HCT116 (cell line): Measurements from ENCODE around the gene PISD. TPM values are rescaled to one million over a fixed set of nuclear protein-coding genes. Genes with fewer than 3 reads are reported as not detected.

Source experiments
- ATAC-seq: fragments of 200-7000 bp; cut with Tn5 transposase; 2 replicates; pipeline ENCODE4 v1.9.1; 2020; ENCODE audit warnings: mild to moderate bottlenecking, moderate library complexity
- BruUV-seq: library from RNA; stranded (reverse); fragments of 400-500 nt; replicated peaks from 2 replicates; lab custom pipeline; 2021; lab: Mats Ljungman, UMichigan
- CTCF ChIA-PET: fragments of 300-600 bp; sonication (Branson Sonifier 250); formaldehyde crosslinking; loops from one replicate; lab custom pipeline; 2021; ENCODE audit warnings: antibody characterized with exemption; lab: Charles Lee
- POLR2A ChIA-PET: fragments of 300-600, 350-600 bp; sonication (Branson Sonifier 250); formaldehyde crosslinking; loops from one replicate; lab custom pipeline; 2021; ENCODE audit warnings: antibody characterized with exemption; lab: Charles Lee
- RAD21 ChIA-PET, 2 experiments: fragments of 300-600 bp; sonication (Branson Sonifier 250); formaldehyde crosslinking; loops; one replicate each; lab custom pipeline; 2023; ENCODE audit warnings: low total read pairs in 2 of 2; ENCODE audit not compliant: uncharacterized antibody in 2 of 2, unreplicated experiment in 2 of 2, low non-redundant PET in 1 of 2; lab: Charles Lee
- DNase-seq: peaks from one replicate; pipeline ENCODE4 v3.0.0-alpha.2; 2010; ENCODE audit warnings: low read depth, low spot score
- H2AFZ ChIP-seq: fragments of 200-600 bp; shearing (Covaris generic), sonication (generic); 2 replicates; pipeline ENCODE4 v1.6.1; 2017; ENCODE audit warnings: low read depth, mixed run types, mixed read lengths, antibody characterized with exemption, low read length; ENCODE audit not compliant: poor library complexity, severe bottlenecking
- H3K27ac ChIP-seq: 2 replicates; pipeline ENCODE4 v1.5.1; 2012; ENCODE audit warnings: low read depth, low read length
- H3K27me3 ChIP-seq: fragments of 200-600 bp; sonication (generic); 2 replicates; pipeline ENCODE4 v1.6.1; 2016; ENCODE audit warnings: mixed run types, low read length, mixed read lengths; ENCODE audit not compliant: insufficient read depth
- H3K36me3 ChIP-seq, 2 experiments: fragments of 200-500 bp in 1 of 2; fragments of 200-600 bp in 1 of 2; sonication (Bioruptor generic) in 1 of 2; sonication (generic) in 1 of 2; 2 replicates each; pipeline versions ENCODE4 v1.5.1 to v1.6.1; 2014 to 2016; ENCODE audit warnings: low read length in 2 of 2, inconsistent platforms in 1 of 2, mixed read lengths in 1 of 2, mixed run types in 1 of 2; ENCODE audit not compliant: insufficient read depth in 2 of 2, control insufficient read depth in 1 of 2
- H3K4me1 ChIP-seq, 2 experiments: fragments of 200-600 bp in 1 of 2; sonication (generic) in 1 of 2; 2 replicates each; pipeline versions ENCODE4 v1.5.1 to v1.6.1; 2012 to 2017; ENCODE audit warnings: low read length in 2 of 2, inconsistent platforms in 1 of 2, mild to moderate bottlenecking in 1 of 2, mixed read lengths in 1 of 2, mixed run types in 1 of 2, moderate library complexity in 1 of 2; ENCODE audit not compliant: insufficient read depth in 2 of 2, control insufficient read depth in 1 of 2
- H3K4me2 ChIP-seq: fragments of 200-600 bp; sonication (generic); 2 replicates; pipeline ENCODE4 v1.6.1; 2017; ENCODE audit warnings: mixed run types, low read length, mixed read lengths
- H3K4me3 ChIP-seq, 2 experiments: fragments of 200-600 bp in 1 of 2; sonication (generic) in 1 of 2; replicated peaks in 1 of 2; 2 replicates each; pipeline ENCODE4 v1.5.1; 2011 to 2016; ENCODE audit warnings: low read length in 2 of 2, control low read depth in 1 of 2, low read depth in 1 of 2, mild to moderate bottlenecking in 1 of 2, mixed read lengths in 1 of 2, mixed run types in 1 of 2
- H3K79me2 ChIP-seq: fragments of 200-600 bp; sonication (generic); 2 replicates; pipeline ENCODE4 v1.6.1; 2017; ENCODE audit warnings: mild to moderate bottlenecking, mixed run types, low read length, moderate library complexity, mixed read lengths; ENCODE audit not compliant: insufficient read depth
- H3K9ac ChIP-seq: fragments of 200-600 bp; sonication (generic); 2 replicates; pipeline ENCODE4 v1.6.1; 2016; ENCODE audit warnings: low read length, mixed read lengths
- H3K9me2 ChIP-seq: fragments of 200-600 bp; sonication (generic), shearing (Covaris generic); 2 replicates; pipeline ENCODE4 v1.6.1; 2017; ENCODE audit warnings: mixed run types, mild to moderate bottlenecking, moderate library complexity; ENCODE audit not compliant: insufficient read depth
- H3K9me3 ChIP-seq, 2 experiments: fragments of 200-500 bp in 1 of 2; fragments of 200-600 bp in 1 of 2; sonication (Bioruptor generic) in 1 of 2; sonication (generic) in 1 of 2; 2 replicates each; pipeline ENCODE4 v1.6.1; 2014 to 2017; ENCODE audit warnings: low read length in 2 of 2, mixed read lengths in 2 of 2, inconsistent platforms in 1 of 2, low read depth in 1 of 2, mild to moderate bottlenecking in 1 of 2, mixed run types in 1 of 2, moderate library complexity in 1 of 2; ENCODE audit not compliant: control insufficient read depth in 1 of 2, insufficient read depth in 1 of 2
- H4K20me1 ChIP-seq: fragments of 200-600 bp; sonication (generic), shearing (Covaris generic); 2 replicates; pipeline ENCODE4 v1.6.1; 2017; ENCODE audit warnings: mixed run types, mild to moderate bottlenecking, moderate library complexity; ENCODE audit not compliant: insufficient read depth
- CTCF ChIP-seq, 3 experiments: fragments of 200-600 bp in 1 of 3; sonication (generic) in 1 of 3; IDR thresholded peaks in 2 of 3; conservative IDR thresholded peaks in 1 of 3; 2 replicates each; pipeline ENCODE4 v1.5.1; 2012 to 2017; ENCODE audit warnings: low read depth in 2 of 3, low read length in 2 of 3, antibody characterized with exemption in 1 of 3, borderline replicate concordance in 1 of 3, control low read depth in 1 of 3, mild to moderate bottlenecking in 1 of 3, mixed read lengths in 1 of 3, mixed run types in 1 of 3, moderate library complexity in 1 of 3; ENCODE audit not compliant: insufficient read depth in 1 of 3
- EZH2 ChIP-seq: fragments of 200-600 bp; sonication (generic); IDR thresholded peaks from 2 replicates; pipeline ENCODE4 v1.6.1; 2017; ENCODE audit warnings: antibody characterized with exemption, mixed run types
- POLR2AphosphoS5 ChIP-seq: IDR thresholded peaks from 2 replicates; pipeline ENCODE4 v1.6.1; 2011; ENCODE audit warnings: mild to moderate bottlenecking, low read depth, low read length, moderate library complexity
- REST ChIP-seq: IDR thresholded peaks from 2 replicates; pipeline ENCODE4 v1.6.1; 2012; ENCODE audit warnings: low read depth
- TCF7L2 ChIP-seq: IDR thresholded peaks from 2 replicates; pipeline ENCODE4 v1.7.0; 2011; ENCODE audit warnings: borderline replicate concordance, inconsistent platforms; ENCODE audit not compliant: insufficient read depth, insufficient read length; ENCODE audit errors: extremely low read depth
- YY1 ChIP-seq: IDR thresholded peaks from 2 replicates; pipeline ENCODE4 v1.6.1; 2011; ENCODE audit warnings: low read length, low read depth, moderate library complexity, mild to moderate bottlenecking; ENCODE audit not compliant: insufficient replicate concordance; ENCODE audit errors: extremely low read depth
- intact Hi-C: fragments of 100-400 bp; cut with micrococcal nuclease; formaldehyde crosslinking; loops from 2 replicates; pipeline ENCODE4 v1.10.0; 2022
- total RNA-seq: library from RNA; stranded (reverse); gene quantifications from one replicate; pipeline ENCODE4 v1.2.1, GENCODE V29; 2021; ENCODE audit not compliant: unreplicated experiment

PISD gene
- total RNA-seq, 1 experiment from 2014 or later, result 47.1 TPM

- Histone ChIP-seq H3K4me1 (no peaks in the 10 kb centered on the region), H3K36me3 (peaks cover 7 to 16% of the 10 kb centered on the region in 2 experiments; a peak in 2 of 4 replicates), H4K20me1 (no peaks in the 10 kb centered on the region), H3K27ac (peak overlapping the region; percentile 9; the same call in 1 of the 2 replicates), H3K4me3 (no peak overlapping the region), H3K79me2 (peaks cover 16% of the 10 kb centered on the region), H3K9me2 (no peaks in the 10 kb centered on the region), H3K27me3 (no peaks in the 10 kb centered on the region), H3K9ac (no peak overlapping the region), H3K4me2 (no peak overlapping the region), H2AFZ (no peak overlapping the region), H3K9me3 (no peaks in the 10 kb centered on the region)
- BruUV-seq, result no TSS peak
- DNase-seq (no peak), ATAC-seq (no peak)
- intact Hi-C loops, result no loop called here
- TF ChIP-seq CTCF (IDR thresholded peaks at IDR 0.05 in 2 of 3, conservative IDR thresholded peaks at IDR 0.05 in 1 of 3; ENCODE audit: borderline replicate concordance in 1 of 3, insufficient read depth in 1 of 3, low read depth in 2 of 3, low read length in 2 of 3) (0 out of 6 replicates have a peak, but pooled peaks of 1 of the 3 experiments have one; percentile 7), YY1 (no peak), TCF7L2 (no peak), POLR2AphosphoS5 (no peak), EZH2 (no peak), REST (no peak)
- ChIA-PET CTCF (no interaction called here), RAD21 (no interaction called here), POLR2A (no interaction called here)
Observed at GRCh38 chr22:31618471-31619176, 43.4 kb downstream of the PISD start.
